Measurements from ENCODE around the gene BCAS1.

The BCAS1 gene

GRCh38 chr20:54047048-54047447, 23.3 kb downstream of the BCAS1 start:
- H3K9me3 ChIP-seq (ENCODE audit: insufficient read depth, low read depth, low read length): no peaks in the 10 kb centered on the region
- H3K27ac ChIP-seq (ENCODE audit: low read depth, low read length): no peak overlapping the region
- H3K4me1 ChIP-seq (ENCODE audit: insufficient read depth, low read length): no peaks in the 10 kb centered on the region
- H3K27me3 ChIP-seq (ENCODE audit: insufficient read depth, low read length): no peaks in the 10 kb centered on the region
- 77% methylated on average over 1 of the region's 2 CpGs for WGBS
- H3K4me3 ChIP-seq (ENCODE audit: low read length): no peak overlapping the region
- H3K36me3 ChIP-seq (ENCODE audit: insufficient read depth, low read length): no peaks in the 10 kb centered on the region
- no peak overlapping the region for H3K9ac ChIP-seq (ENCODE audit: low read depth, low read length)

DNA sequence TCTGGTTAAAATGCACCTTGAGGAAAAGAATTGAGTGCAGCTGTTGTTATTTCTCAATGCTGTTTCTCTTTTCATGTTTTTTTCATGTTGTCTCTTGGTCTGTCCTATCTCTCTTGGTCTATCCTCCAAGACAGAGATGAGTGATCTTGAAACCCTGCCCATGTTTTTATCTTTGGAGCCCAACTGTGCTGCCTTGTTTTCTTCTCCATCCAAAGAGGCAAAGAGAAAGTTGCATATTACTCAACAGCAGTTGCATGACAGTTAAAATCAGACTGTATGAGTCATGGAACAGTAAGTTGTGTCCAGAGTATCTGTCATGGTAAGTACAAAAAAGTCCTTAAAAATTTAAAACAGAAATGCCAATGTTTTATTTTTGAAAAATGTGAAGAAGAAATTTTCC, 26.2 kb downstream of the BCAS1 start:
- Histone ChIP-seq H3K36me3 (ENCODE audit: insufficient read depth, low read length) (no peaks in the 10 kb centered on the region), H3K9me3 (ENCODE audit: insufficient read depth, low read depth, low read length) (no peaks in the 10 kb centered on the region), H3K27ac (ENCODE audit: low read depth, low read length) (no peak overlapping the region), H3K9ac (ENCODE audit: low read depth, low read length) (no peak overlapping the region), H3K4me1 (ENCODE audit: insufficient read depth, low read length) (no peaks in the 10 kb centered on the region), H3K27me3 (ENCODE audit: insufficient read depth, low read length) (no peaks in the 10 kb centered on the region), H3K4me3 (ENCODE audit: low read length) (no peak overlapping the region)

DNA sequence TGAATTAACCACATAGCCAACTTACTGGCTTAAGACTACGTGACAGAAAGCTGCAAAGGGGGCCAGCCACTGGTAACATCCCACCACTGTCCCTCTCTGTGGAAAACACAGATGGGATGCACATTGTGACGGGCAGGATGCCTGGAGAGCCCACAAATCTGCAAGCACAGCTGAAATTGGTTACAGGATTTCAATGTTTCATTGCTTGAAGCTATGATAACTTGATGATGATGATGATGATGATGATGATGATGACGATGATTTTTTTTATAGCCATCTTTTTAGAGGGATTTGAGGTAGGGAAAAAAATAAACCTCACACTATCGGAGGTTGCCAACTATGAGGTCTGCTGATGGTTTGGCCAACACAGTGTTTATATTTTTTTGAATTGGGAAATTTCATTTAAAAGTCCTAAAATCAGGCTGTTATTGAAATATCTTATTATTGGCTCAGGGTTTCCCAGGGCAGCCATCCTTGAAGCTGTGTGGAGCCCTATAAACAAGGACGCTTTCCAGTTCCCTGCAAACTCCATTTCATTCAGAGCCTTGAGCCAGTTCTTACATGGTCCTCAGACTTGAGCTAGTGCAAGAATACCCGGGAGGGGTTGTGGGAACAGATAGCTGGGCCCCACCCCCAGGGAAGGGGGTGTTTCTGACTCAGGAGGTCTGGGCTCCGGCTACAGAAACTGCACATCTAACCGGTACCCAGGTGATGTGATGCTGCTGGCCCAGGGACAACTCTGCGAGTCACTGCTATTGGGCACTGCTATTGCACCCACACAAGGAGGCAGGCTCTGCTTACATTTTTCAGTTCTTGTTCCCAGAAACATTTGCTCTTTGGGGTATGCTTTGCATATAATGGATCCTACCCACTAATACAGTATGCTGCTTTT, 27.1 kb downstream of the BCAS1 start:
- H3K4me1 ChIP-seq (ENCODE audit: insufficient read depth, low read length): no peaks in the 10 kb centered on the region
- WGBS: 86% methylated on average over 9 of the region's 9 CpGs
- no peaks in the 10 kb centered on the region for H3K27me3 ChIP-seq (ENCODE audit: insufficient read depth, low read length)
- H3K27ac ChIP-seq (ENCODE audit: low read depth, low read length): no peak overlapping the region
- H3K9ac ChIP-seq (ENCODE audit: low read depth, low read length): no peak overlapping the region
- H3K9me3 ChIP-seq (ENCODE audit: insufficient read depth, low read depth, low read length): no peaks in the 10 kb centered on the region
- H3K36me3 ChIP-seq (ENCODE audit: insufficient read depth, low read length): no peaks in the 10 kb centered on the region
- H3K4me3 ChIP-seq (ENCODE audit: low read length): no peak overlapping the region

- WGBS: 94% methylated on average over 3 of the region's 4 CpGs
These were observed 28.4 kb downstream of the BCAS1 start for GRCh38 chr20:54042021-54042420.

DNA sequence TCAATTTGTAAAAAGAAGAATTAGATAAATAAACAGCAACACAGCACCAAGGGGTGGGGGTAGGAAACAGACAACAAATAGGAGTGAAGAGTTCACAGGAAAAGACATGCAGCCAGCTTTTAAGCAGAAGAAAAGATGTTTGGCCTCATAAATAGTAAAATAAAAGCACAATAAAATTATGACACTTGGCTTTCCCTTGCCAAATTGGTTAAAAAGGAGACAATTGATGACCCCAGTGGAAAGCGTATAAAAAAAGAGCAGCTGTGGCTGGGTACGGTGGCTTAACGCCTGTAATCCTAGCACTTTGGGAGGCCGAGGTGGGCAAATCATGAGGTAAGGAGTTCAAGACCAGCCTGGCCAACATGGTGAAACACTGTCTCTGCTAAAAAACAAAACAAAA, 29.1 kb downstream of the BCAS1 start:
- Histone ChIP-seq H3K4me3 (ENCODE audit: low read length) (no peak overlapping the region), H3K9me3 (ENCODE audit: insufficient read depth, low read depth, low read length) (no peaks in the 10 kb centered on the region), H3K9ac (ENCODE audit: low read depth, low read length) (no peak overlapping the region), H3K36me3 (ENCODE audit: insufficient read depth, low read length) (no peaks in the 10 kb centered on the region), H3K27ac (ENCODE audit: low read depth, low read length) (no peak overlapping the region), H3K4me1 (ENCODE audit: insufficient read depth, low read length) (no peaks in the 10 kb centered on the region), H3K27me3 (ENCODE audit: insufficient read depth, low read length) (no peaks in the 10 kb centered on the region)
- WGBS: 95% methylated on average over 4 of the region's 4 CpGs

More at GRCh38 chr20:54042021-54042420, 28.4 kb downstream of the BCAS1 start:
- Histone ChIP-seq H3K36me3 (ENCODE audit: insufficient read depth, low read length) (no peaks in the 10 kb centered on the region), H3K9ac (ENCODE audit: low read depth, low read length) (no peak overlapping the region), H3K27ac (ENCODE audit: low read depth, low read length) (no peak overlapping the region), H3K4me3 (ENCODE audit: low read length) (no peak overlapping the region), H3K4me1 (ENCODE audit: insufficient read depth, low read length) (no peaks in the 10 kb centered on the region), H3K9me3 (ENCODE audit: insufficient read depth, low read depth, low read length) (no peaks in the 10 kb centered on the region), H3K27me3 (ENCODE audit: insufficient read depth, low read length) (no peaks in the 10 kb centered on the region)

- 91% methylated on average over 3 of the region's 3 CpGs for WGBS
- Histone ChIP-seq H3K36me3 (ENCODE audit: insufficient read depth, low read length) (no peaks in the 10 kb centered on the region), H3K4me3 (ENCODE audit: low read length) (no peak overlapping the region)
These were observed 29.9 kb downstream of the BCAS1 start for GRCh38 chr20:54040531-54040930.

GRCh38 chr20:54038961-54039360, 31.4 kb downstream of the BCAS1 start:
- WGBS: 84% methylated on average over 5 of the region's 5 CpGs
- no peaks in the 10 kb centered on the region for H3K9me3 ChIP-seq (ENCODE audit: insufficient read depth, low read depth, low read length)
- H3K4me1 ChIP-seq (ENCODE audit: insufficient read depth, low read length): no peaks in the 10 kb centered on the region
- no peaks in the 10 kb centered on the region for H3K27me3 ChIP-seq (ENCODE audit: insufficient read depth, low read length)
- no peak overlapping the region for H3K4me3 ChIP-seq (ENCODE audit: low read length)
- H3K36me3 ChIP-seq (ENCODE audit: insufficient read depth, low read length): no peaks in the 10 kb centered on the region
- H3K27ac ChIP-seq (ENCODE audit: low read depth, low read length): no peak overlapping the region
- no peak overlapping the region for H3K9ac ChIP-seq (ENCODE audit: low read depth, low read length)

More at GRCh38 chr20:54040531-54040930, 29.9 kb downstream of the BCAS1 start:
- Histone ChIP-seq H3K4me1 (ENCODE audit: insufficient read depth, low read length) (no peaks in the 10 kb centered on the region), H3K9ac (ENCODE audit: low read depth, low read length) (no peak overlapping the region), H3K9me3 (ENCODE audit: insufficient read depth, low read depth, low read length) (no peaks in the 10 kb centered on the region), H3K27ac (ENCODE audit: low read depth, low read length) (no peak overlapping the region), H3K27me3 (ENCODE audit: insufficient read depth, low read length) (no peaks in the 10 kb centered on the region)

DNA sequence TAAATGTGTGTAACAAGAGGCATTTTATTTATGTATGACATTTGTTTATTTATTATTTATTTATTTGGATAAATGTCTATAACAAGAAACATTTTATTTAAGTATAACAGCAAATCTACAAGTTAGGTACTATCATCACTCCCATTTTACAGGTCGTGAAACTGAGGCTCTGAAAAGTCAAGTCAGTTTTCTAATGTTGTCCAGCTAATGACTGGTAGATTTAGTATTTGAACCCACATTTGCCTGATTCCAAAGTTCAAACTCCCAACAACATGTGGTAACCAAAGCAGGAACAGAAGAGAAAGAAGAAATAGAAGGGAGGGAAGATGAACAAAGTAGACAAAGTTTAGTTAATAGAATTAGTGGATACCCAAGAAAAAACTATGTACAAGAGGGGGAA, 32.9 kb downstream of the BCAS1 start:
- Histone ChIP-seq H3K27me3 (ENCODE audit: insufficient read depth, low read length) (no peaks in the 10 kb centered on the region), H3K36me3 (ENCODE audit: insufficient read depth, low read length) (no peaks in the 10 kb centered on the region), H3K4me3 (ENCODE audit: low read length) (no peak overlapping the region), H3K4me1 (ENCODE audit: insufficient read depth, low read length) (no peaks in the 10 kb centered on the region), H3K9me3 (ENCODE audit: insufficient read depth, low read depth, low read length) (no peaks in the 10 kb centered on the region), H3K27ac (ENCODE audit: low read depth, low read length) (no peak overlapping the region), H3K9ac (ENCODE audit: low read depth, low read length) (no peak overlapping the region)
- no CpG with 5 or more reads among the region's 1 CpG for WGBS

- no peak overlapping the region for H3K4me3 ChIP-seq (ENCODE audit: low read length)
- H3K27me3 ChIP-seq (ENCODE audit: insufficient read depth, low read length): no peaks in the 10 kb centered on the region
- 78% methylated on average over 1 of the region's 1 CpG for WGBS
- no peaks in the 10 kb centered on the region for H3K36me3 ChIP-seq (ENCODE audit: insufficient read depth, low read length)
- no peaks in the 10 kb centered on the region for H3K9me3 ChIP-seq (ENCODE audit: insufficient read depth, low read depth, low read length)
- peaks cover 7% of the 10 kb centered on the region for H3K4me1 ChIP-seq (ENCODE audit: insufficient read depth, low read length)
- no peak overlapping the region for H3K27ac ChIP-seq (ENCODE audit: low read depth, low read length)
- H3K9ac ChIP-seq (ENCODE audit: low read depth, low read length): no peak overlapping the region
These were observed 40.8 kb downstream of the BCAS1 start for GRCh38 chr20:54029643-54030042.

GRCh38 chr20:54029176-54029575, 41.2 kb downstream of the BCAS1 start:
- Histone ChIP-seq H3K36me3 (ENCODE audit: insufficient read depth, low read length) (no peaks in the 10 kb centered on the region), H3K9me3 (ENCODE audit: insufficient read depth, low read depth, low read length) (no peaks in the 10 kb centered on the region), H3K27me3 (ENCODE audit: insufficient read depth, low read length) (no peaks in the 10 kb centered on the region), H3K9ac (ENCODE audit: low read depth, low read length) (no peak overlapping the region), H3K4me3 (ENCODE audit: low read length) (no peak overlapping the region), H3K27ac (ENCODE audit: low read depth, low read length) (no peak overlapping the region), H3K4me1 (ENCODE audit: insufficient read depth, low read length) (peaks cover 7% of the 10 kb centered on the region)
- 93% methylated on average over 5 of the region's 5 CpGs for WGBS

- no peak overlapping the region for H3K4me3 ChIP-seq (ENCODE audit: low read length)
- no peak overlapping the region for H3K27ac ChIP-seq (ENCODE audit: low read depth, low read length)
- WGBS: 94% methylated on average over 22 of the region's 22 CpGs
- H3K9ac ChIP-seq (ENCODE audit: low read depth, low read length): no peak overlapping the region
- H3K4me1 ChIP-seq (ENCODE audit: insufficient read depth, low read length): peaks cover 7% of the 10 kb centered on the region
- no peaks in the 10 kb centered on the region for H3K9me3 ChIP-seq (ENCODE audit: insufficient read depth, low read depth, low read length)
- no peaks in the 10 kb centered on the region for H3K27me3 ChIP-seq (ENCODE audit: insufficient read depth, low read length)
- no peaks in the 10 kb centered on the region for H3K36me3 ChIP-seq (ENCODE audit: insufficient read depth, low read length)
These were observed 42.0 kb downstream of the BCAS1 start for GRCh38 chr20:54028276-54029011.

Measured in HUES64 (cell line).